Fibroblast of mammary gland (primary cell): ENCODE measurements around the gene THSD7B.
A peak's percentile ranks its signal among the peaks of the same experiment; 100 is the strongest.

Source experiments
- DNase-seq: peaks from one replicate; pipeline ENCODE4 v3.0.0-alpha.2; 2010; ENCODE audit warnings: low read depth
- H3K4me3 ChIP-seq: 2 replicates; pipeline ENCODE4 v1.5.1; 2011; ENCODE audit warnings: low read depth, mild to moderate bottlenecking, low read length, moderate library complexity; ENCODE audit not compliant: control insufficient read depth
- TF ChIP-seq, protein P1 (sequence below): conservative IDR thresholded peaks from 2 replicates; pipeline ENCODE4 v1.5.1; 2011; ENCODE audit warnings: low read depth, low read length, inconsistent platforms; ENCODE audit not compliant: control insufficient read depth, insufficient read depth

THSD7B gene

DNA sequence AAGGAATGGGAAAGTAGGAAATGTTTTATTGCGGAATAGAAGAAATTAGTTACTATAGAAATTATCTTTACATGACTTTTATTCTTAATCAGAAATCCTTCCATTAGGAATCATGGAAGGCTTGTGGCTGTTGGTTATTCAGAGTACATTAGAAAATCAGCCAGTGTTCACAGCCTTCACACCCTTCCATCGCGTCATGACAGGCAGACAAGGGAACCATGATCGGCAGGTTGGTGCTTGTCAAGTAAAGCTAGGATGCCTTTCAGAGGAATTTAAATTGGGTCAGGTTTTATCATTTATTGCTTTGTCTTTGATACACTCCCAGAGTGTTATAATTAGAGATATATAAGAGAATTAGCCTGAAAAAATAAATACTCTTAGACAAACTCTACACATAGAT is 400.6 kb downstream of the THSD7B start:
- TF ChIP-seq, protein P1, sequence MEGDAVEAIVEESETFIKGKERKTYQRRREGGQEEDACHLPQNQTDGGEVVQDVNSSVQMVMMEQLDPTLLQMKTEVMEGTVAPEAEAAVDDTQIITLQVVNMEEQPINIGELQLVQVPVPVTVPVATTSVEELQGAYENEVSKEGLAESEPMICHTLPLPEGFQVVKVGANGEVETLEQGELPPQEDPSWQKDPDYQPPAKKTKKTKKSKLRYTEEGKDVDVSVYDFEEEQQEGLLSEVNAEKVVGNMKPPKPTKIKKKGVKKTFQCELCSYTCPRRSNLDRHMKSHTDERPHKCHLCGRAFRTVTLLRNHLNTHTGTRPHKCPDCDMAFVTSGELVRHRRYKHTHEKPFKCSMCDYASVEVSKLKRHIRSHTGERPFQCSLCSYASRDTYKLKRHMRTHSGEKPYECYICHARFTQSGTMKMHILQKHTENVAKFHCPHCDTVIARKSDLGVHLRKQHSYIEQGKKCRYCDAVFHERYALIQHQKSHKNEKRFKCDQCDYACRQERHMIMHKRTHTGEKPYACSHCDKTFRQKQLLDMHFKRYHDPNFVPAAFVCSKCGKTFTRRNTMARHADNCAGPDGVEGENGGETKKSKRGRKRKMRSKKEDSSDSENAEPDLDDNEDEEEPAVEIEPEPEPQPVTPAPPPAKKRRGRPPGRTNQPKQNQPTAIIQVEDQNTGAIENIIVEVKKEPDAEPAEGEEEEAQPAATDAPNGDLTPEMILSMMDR = no peak
- no peak for DNase-seq
- H3K4me3 ChIP-seq = no peak overlapping the region

DNA sequence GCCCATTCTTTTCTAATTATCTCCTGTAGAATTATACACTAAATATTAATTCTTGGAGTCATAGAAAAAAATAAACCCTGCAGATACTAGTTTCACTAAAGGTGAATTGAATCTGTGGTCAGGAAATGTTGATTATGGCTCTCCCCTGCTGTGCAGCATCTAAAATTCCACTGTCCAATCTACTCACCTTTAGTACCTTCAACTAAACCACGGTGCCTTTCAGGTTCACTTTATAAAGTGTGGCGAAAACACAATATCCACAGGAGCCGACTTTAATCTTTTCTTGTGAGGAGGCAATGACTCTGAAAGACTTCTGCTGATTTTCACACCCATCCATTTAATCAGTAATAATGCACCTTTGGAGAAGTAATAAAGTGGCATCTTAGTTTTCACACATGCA is 402.3 kb downstream of the THSD7B start:
- TF ChIP-seq, protein P1 = no peak
- no peak overlapping the region for H3K4me3 ChIP-seq
- no peak for DNase-seq

DNA sequence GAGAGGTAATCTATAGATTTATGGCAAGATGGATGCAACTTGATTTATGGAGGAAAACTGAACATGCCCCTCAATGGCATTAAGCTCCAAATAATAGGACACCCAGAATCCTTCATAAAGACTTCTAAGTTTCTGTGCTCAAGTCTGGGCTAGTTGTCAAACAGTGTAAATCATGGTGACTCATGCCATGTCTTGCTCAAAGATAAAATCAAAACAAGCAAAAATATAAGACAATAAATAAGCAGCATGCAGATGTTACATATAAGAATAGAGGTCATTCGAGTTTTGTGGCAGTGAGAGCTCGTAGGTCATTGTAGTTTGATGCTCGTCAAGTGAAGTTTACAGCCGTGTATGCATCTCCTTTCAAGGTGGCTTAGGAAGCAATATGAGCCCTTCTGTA is 403.2 kb downstream of the THSD7B start:
- DNase-seq = peak; percentile 75
- H3K4me3 ChIP-seq = no peak overlapping the region
- TF ChIP-seq, protein P1 = no peak

DNA sequence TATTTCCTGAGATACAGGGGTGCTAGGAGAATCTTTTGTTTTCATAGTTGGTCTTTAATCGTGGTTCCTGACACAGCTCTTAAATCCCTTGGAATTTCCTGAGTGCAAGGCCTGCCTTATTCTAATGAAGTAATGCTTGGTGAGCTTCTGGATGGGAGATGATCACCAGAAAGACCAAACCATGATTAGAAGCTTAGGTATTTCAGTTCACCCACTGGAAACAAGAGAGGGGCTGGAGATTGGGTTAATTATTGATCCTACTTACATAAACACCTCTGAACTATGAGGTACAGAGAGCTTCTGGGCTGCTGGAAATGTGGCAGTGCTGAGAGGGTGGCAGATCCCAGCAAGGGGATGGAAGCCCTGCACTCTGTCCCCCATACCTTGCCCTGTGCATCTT is 406.8 kb downstream of the THSD7B start:
- no peak overlapping the region for H3K4me3 ChIP-seq
- TF ChIP-seq, protein P1 = no peak
- DNase-seq = no peak

DNA sequence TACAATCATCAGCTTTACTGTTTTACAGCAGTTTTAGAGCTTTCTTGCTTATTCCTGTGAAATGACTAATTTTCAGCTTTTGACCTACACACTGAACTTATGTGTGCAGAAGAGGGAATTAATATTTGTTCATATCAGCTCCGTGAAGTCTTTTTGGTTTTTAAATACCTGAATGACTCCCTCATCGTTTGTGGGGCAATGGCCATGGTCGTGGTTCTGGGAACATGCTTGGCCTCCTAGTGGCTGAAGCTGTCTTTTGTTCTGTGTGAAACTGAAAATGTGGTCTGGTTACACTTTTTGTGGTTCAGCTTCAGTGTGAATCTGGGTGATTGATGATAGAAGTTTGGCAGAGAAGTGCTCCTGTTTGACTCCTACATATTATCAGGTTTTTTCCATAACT is 408.1 kb downstream of the THSD7B start:
- peak; percentile 84 for DNase-seq
- no peak overlapping the region for H3K4me3 ChIP-seq
- TF ChIP-seq, protein P1 = peak; percentile 56

DNA sequence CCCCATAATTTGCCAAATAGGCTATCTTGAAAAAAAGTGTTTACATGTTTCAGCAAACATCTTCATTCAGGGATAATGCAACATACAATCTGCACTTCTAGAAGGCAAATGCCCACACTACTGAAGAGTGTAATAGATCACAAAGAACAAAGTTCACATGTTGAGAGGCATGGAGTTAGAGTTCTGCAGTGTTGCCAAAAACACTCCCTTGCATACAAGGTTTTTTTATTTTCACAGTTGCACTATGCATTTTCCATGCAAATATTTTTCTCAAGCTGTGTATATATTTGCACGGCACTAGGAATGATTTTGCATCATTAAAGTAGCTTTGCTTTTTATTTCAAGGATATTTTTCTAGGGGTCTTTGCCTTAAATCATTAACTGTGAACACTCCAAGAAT is 409.9 kb downstream of the THSD7B start:
- DNase-seq = no peak
- TF ChIP-seq, protein P1 = no peak
- no peak overlapping the region for H3K4me3 ChIP-seq

DNA sequence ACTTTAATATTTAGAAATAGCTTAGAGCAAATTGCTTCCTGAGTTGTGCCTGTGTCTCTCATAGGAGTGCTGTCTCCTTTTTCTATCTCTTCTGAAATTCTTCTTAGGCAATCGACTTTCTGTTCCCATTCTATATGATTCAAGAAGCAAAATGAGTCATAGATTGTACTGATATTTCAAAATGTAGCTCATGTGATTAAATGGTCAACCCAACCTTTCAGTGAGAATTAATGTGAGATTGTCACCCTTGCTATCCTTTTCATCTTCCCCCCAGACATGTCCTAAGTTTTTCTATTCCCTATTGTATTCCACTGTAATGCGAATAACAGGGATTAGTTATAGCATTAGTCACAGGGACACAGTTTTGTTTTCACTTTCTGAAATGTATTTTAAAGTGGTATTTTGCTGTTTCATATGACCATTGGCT is 413.6 kb downstream of the THSD7B start:
- H3K4me3 ChIP-seq = no peak overlapping the region
- peak; percentile 89 for DNase-seq
- TF ChIP-seq, protein P1 = no peak
